HEK293T (cell line): ENCODE data around the gene ATP2B2.

Experiments used
- CTCF ChIA-PET: fragments of 350-600 bp; formaldehyde crosslinking; extraction: SDS; loops from one replicate; lab custom pipeline; 2021; ENCODE audit warnings: antibody characterized with exemption, inconsistent platforms; lab: Yijun Ruan, JAX
- POLR2A ChIA-PET: fragments of 350-600 bp; formaldehyde crosslinking; extraction: SDS; loops from one replicate; lab custom pipeline; 2020; ENCODE audit warnings: antibody characterized with exemption, inconsistent platforms; lab: Yijun Ruan, JAX
- DNase-seq: peaks from one replicate; pipeline ENCODE4 v3.0.0; 2012; ENCODE audit warnings: mixed read lengths; ENCODE audit errors: extremely low spot score
- ARNT ChIP-seq: fragments of 450-650 bp; IDR thresholded peaks from 2 replicates; pipeline ENCODE4 v1.6.1; 2017; ENCODE audit warnings: mild to moderate bottlenecking
- BHLHE40 ChIP-seq: fragments of 450-650 bp; IDR thresholded peaks from 2 replicates; pipeline ENCODE4 v1.6.1; 2016; ENCODE audit warnings: mild to moderate bottlenecking, moderate library complexity, borderline replicate concordance
- CTBP1 ChIP-seq: fragments of 450-650 bp; IDR thresholded peaks from 2 replicates; pipeline ENCODE4 v1.6.1; 2016; ENCODE audit warnings: borderline replicate concordance
- ELF4 ChIP-seq: fragments of 450-650 bp; IDR thresholded peaks from 2 replicates; pipeline ENCODE4 v1.6.1; 2017; ENCODE audit warnings: antibody characterized with exemption
- FOXA1 ChIP-seq: fragments of 450-650 bp; IDR thresholded peaks from 2 replicates; pipeline ENCODE4 v1.6.1; 2016; ENCODE audit warnings: mild to moderate bottlenecking
- FOXK2 ChIP-seq: fragments of 450-650 bp; IDR thresholded peaks from 2 replicates; pipeline ENCODE4 v1.6.1; 2016; ENCODE audit warnings: mild to moderate bottlenecking
- FOXM1 ChIP-seq: fragments of 450-650 bp; IDR thresholded peaks from 2 replicates; pipeline ENCODE4 v1.6.1; 2017; ENCODE audit warnings: mild to moderate bottlenecking, borderline replicate concordance
- HDGF ChIP-seq: fragments of 450-650 bp; IDR thresholded peaks from 2 replicates; pipeline ENCODE4 v1.6.1; 2017; ENCODE audit warnings: antibody characterized with exemption, borderline replicate concordance
- L3MBTL2 ChIP-seq: fragments of 450-650 bp; conservative IDR thresholded peaks from 2 replicates; pipeline ENCODE4 v1.6.1; 2016; ENCODE audit warnings: mild to moderate bottlenecking
- LEF1 ChIP-seq: fragments of 450-650 bp; IDR thresholded peaks from 2 replicates; pipeline ENCODE4 v1.6.1; 2017; ENCODE audit warnings: mild to moderate bottlenecking, borderline replicate concordance
- NFRKB ChIP-seq: fragments of 450-650 bp; IDR thresholded peaks from 2 replicates; pipeline ENCODE4 v1.6.1; 2016; ENCODE audit warnings: mild to moderate bottlenecking, moderate library complexity
- SP1 ChIP-seq: fragments of 450-650 bp; IDR thresholded peaks from 2 replicates; pipeline ENCODE4 v1.6.1; 2017
- SUZ12 ChIP-seq: fragments of 450-650 bp; IDR thresholded peaks from 2 replicates; pipeline ENCODE4 v1.6.1; 2016; ENCODE audit warnings: mild to moderate bottlenecking
- TARDBP ChIP-seq: fragments of 450-650 bp; IDR thresholded peaks from 2 replicates; pipeline ENCODE4 v1.6.1; 2016
- ZNF384 ChIP-seq: fragments of 450-650 bp; IDR thresholded peaks from 2 replicates; pipeline ENCODE4 v1.6.1; 2016
- TF ChIP-seq, protein P1 (sequence below): fragments of 450-650 bp; IDR thresholded peaks from 2 replicates; pipeline ENCODE4 v1.6.1; 2016

Gene ATP2B2

DNA sequence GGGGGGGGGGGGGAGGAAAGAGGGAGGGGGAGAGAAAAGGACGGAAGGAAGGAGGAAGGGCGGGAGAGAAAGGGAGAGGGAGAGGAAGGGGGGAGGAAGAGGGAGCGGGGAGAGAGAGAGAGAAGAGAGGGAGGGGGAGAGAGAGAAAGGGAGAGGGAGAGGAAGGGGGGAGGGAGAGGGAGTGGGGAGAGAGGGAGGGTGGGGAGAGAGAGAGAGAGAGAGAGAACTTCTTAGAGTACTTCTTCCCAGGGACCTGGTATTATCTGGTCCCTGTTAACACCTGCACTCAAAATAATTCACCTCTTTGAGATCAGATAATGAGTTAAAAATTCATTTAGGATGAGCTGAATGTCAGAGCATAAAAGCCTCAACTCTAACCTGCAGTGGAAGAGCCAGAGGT is 185.6 kb downstream of the ATP2B2 start:
- no peak for TF ChIP-seq SP1
- TF ChIP-seq NFRKB = no peak
- no peak for TF ChIP-seq ARNT
- TF ChIP-seq TARDBP = no peak
- TF ChIP-seq SUZ12 = no peak
- TF ChIP-seq ZNF384 = no peak
- TF ChIP-seq FOXM1 = no peak
- no peak for TF ChIP-seq L3MBTL2
- no peak for TF ChIP-seq ELF4
- no peak for TF ChIP-seq LEF1
- no peak for TF ChIP-seq CTBP1
- no peak for TF ChIP-seq BHLHE40
- no peak for TF ChIP-seq FOXA1
- no peak for TF ChIP-seq HDGF
- TF ChIP-seq, protein P1, sequence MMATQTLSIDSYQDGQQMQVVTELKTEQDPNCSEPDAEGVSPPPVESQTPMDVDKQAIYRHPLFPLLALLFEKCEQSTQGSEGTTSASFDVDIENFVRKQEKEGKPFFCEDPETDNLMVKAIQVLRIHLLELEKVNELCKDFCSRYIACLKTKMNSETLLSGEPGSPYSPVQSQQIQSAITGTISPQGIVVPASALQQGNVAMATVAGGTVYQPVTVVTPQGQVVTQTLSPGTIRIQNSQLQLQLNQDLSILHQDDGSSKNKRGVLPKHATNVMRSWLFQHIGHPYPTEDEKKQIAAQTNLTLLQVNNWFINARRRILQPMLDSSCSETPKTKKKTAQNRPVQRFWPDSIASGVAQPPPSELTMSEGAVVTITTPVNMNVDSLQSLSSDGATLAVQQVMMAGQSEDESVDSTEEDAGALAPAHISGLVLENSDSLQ = no peak
- no peak for TF ChIP-seq FOXK2
- no peak for DNase-seq
- ChIA-PET POLR2A (interaction anchor here (1.1 kb wide), 1 partner anchor 16 kb away, joined by 4 read pairs; no protein-coding TSS in a partner anchor), CTCF (no interaction called here)

GRCh38 chr3:10319251-10319650 is 186.1 kb downstream of the ATP2B2 start:
- POLR2A ChIA-PET = no interaction called here

GRCh38 chr3:10317961-10318350 is 187.4 kb downstream of the ATP2B2 start:
- no peak for TF ChIP-seq NFRKB
- TF ChIP-seq SUZ12 = no peak
- TF ChIP-seq SP1 = no peak
- TF ChIP-seq, protein P1 = no peak
- no peak for TF ChIP-seq FOXA1
- TF ChIP-seq TARDBP = no peak
- TF ChIP-seq L3MBTL2 = no peak
- POLR2A ChIA-PET = no interaction called here
- CTCF ChIA-PET = no interaction called here
- DNase-seq = no peak

More at GRCh38 chr3:10319251-10319650, 186.1 kb downstream of the ATP2B2 start:
- DNase-seq = no peak
- CTCF ChIA-PET = interaction anchor here (0.6 kb wide), 1 partner anchor 194 kb away, joined by 3 read pairs; no protein-coding TSS in a partner anchor
- no peak for TF ChIP-seq SUZ12
- TF ChIP-seq BHLHE40 = no peak
- no peak for TF ChIP-seq L3MBTL2
- no peak for TF ChIP-seq CTBP1
- no peak for TF ChIP-seq FOXK2
- no peak for TF ChIP-seq LEF1
- TF ChIP-seq ARNT = no peak
- TF ChIP-seq, protein P1 = no peak
- no peak for TF ChIP-seq ZNF384
- no peak for TF ChIP-seq FOXA1
- TF ChIP-seq NFRKB = no peak
- no peak for TF ChIP-seq FOXM1
- no peak for TF ChIP-seq ELF4
- no peak for TF ChIP-seq TARDBP
- no peak for TF ChIP-seq SP1

DNA sequence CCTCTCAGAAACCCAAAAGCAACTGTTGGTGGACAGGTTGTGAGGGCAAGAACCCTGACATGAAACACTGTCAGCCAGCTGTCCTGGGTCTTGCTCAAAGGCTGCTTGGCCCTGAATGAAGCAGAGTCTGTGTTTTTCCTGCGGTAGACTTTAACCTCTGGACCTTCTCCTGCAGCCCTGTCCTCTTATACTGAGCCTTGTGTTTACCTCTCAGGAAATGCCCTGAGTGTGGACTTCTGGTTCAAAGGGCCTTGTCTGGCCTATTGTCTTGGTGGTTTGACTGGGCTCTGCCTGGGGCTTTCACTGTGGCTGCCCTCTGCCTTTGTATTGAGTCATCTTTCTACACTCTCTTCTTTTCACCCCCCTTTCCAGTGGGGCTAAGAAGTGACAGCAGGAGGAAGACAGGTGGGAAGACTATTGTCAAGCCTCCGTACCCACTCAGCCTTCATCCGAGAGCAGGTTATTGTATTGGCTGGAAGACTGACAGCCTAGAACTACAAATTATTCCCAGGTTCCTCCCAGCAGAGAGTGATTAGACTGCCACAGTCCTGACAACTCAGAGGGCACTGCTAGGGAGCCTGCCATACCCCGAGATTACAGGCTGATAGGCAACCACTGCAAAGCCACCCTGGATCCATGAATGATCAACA is 187.9 kb downstream of the ATP2B2 start:
- ChIA-PET CTCF (no interaction called here), POLR2A (interaction anchor here (0.6 kb wide), 1 partner anchor 154 kb away, joined by 3 read pairs; no protein-coding TSS in a partner anchor)
- no peak for TF ChIP-seq ZNF384
- TF ChIP-seq, protein P1 = no peak
- TF ChIP-seq FOXK2 = no peak
- TF ChIP-seq SUZ12 = no peak
- TF ChIP-seq FOXA1 = no peak
- no peak for TF ChIP-seq SP1
- DNase-seq = no peak

DNA sequence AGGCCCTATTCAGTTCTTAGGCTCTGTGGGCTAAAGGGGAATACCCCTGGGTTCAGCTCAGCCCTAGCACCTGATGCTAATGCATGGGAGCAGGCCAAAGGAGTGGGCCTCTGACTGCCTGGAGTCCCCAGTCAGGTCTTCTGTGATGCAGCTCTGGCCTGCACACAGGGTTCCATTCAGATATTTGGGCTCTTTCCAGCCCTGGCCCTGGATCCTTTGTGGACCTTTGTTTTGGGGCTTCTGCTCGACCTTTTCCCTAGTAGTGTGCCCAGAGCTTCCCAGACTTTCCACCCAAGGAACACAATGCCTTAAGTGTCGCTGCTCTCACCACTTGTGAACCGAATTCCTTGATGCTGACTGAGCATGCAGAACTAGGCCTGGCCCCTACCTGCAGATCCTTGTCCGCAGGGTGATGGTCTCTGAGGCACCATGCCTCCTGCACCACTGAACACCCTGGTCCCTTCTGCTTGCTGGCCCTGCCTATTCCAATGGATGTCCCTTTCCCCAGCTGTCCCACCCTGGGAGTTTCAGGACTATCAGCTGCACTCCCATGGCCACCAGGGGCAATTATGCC is 189.5 kb downstream of the ATP2B2 start:
- POLR2A ChIA-PET = no interaction called here
- no peak for TF ChIP-seq ZNF384
- TF ChIP-seq L3MBTL2 = no peak
- TF ChIP-seq TARDBP = no peak
- TF ChIP-seq ARNT = no peak
- no peak for TF ChIP-seq ELF4
- no peak for TF ChIP-seq FOXM1
- TF ChIP-seq FOXK2 = no peak
- TF ChIP-seq SUZ12 = no peak
- no peak for TF ChIP-seq LEF1
- TF ChIP-seq FOXA1 = no peak
- TF ChIP-seq SP1 = no peak
- no peak for TF ChIP-seq CTBP1
- no peak for TF ChIP-seq NFRKB
- TF ChIP-seq, protein P1 = no peak
- no peak for TF ChIP-seq HDGF
- no peak for TF ChIP-seq BHLHE40
- CTCF ChIA-PET = interaction anchor here (0.9 kb wide), 1 partner anchor 46 kb away, joined by 4 read pairs; no protein-coding TSS in a partner anchor
- DNase-seq = no peak
